Activated T-cell treated with anti-CD3 and anti-CD28 coated beads for 24 hours (primary cell): ENCODE data around the gene PPIA.

Source experiments
- DNase-seq: peaks from one replicate; pipeline ENCODE4 v3.0.0-alpha.2; 2020; ENCODE audit warnings: low read depth

The PPIA gene

DNA sequence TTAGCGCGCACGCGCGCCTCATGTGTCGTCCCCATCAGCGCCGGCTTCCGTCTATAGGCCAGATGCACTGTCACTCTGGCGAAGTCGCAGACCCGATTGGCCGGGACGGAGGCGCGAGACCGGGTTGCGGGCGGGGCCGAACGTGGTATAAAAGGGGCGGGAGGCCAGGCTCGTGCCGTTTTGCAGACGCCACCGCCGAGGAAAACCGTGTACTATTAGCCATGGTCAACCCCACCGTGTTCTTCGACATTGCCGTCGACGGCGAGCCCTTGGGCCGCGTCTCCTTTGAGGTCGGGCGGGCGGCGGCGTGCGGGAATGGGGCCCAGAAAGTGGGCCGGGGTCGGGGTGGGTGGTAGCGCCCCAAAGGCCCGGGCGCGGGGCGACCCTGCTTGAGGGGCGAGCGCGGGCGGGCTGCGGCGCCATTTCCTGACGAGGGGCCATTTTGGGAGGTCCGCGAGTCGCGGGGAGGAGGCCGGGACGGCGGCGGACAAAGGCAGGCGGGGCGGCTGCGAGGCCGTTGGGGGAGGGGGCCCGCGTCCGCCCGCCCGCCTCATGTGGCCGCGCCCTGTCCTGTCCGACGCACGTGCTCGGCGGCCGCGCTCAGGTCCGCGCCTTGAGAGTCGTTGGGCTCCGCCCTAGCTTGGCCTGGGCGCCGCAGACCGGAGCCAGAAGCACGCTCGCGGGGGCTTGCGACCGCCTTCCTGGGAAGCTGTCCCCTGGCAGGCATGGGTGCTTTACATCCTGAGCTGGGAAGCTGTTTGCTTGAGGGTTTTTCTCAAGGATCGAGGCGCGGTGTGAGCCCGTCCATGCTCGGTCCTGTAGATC is at the start of gene PPIA:
Gene PPIA, plus strand, starts transcription at position 178 of the 825 bp plus-strand sequence. Its CDS starts 44 bp downstream, at position 222.
- peak; percentile 98 for DNase-seq

DNA sequence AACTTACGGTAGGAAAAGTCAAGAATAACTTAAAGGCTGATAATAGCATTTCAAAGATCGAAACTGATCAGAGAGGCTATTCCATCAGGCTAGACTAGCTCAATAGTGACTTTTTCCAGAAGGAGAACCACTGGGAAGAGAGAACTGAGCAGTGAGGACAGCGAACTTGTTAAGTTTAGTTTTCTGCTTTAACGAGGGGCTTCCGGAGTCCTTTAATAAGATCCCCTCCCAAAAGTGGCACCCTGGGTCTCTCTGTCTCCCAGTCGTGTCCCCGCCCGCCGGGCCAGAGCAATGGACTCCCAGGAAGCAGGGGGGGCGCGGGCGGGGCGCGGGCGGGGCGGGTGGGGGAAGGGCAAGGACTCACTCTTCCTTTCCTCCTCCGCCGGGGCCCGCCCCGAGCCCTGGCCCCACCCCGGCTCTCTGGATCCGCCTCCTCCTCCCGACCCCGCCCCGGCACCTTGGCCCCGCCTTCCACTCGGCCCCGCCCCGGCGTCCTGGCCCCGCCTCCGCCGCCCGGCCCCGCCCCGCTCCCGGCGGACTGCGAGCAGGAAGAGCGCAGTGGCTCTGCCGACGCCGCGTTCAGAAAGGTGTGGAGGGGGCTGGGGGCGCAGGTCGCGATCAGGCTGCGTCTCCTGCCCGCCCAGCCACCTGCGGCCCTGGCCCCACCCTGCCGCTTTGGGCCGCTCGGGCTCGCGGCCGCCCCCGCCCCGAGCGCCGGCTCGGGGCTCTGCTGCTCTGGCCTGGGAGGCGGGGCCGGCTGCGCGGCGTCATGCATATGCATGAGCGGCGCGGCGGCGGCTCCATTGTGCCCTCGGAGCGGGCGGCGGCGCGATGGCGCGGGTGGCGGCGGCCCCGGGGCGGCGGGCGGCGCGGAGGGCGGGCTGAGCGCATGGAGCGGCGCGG is 48.2 kb upstream of the PPIA start, which contains the start of gene ZMIZ2:
Gene ZMIZ2, plus strand, starts transcription at position 803 of the 903 bp plus-strand sequence. CDS start 7,403 bp downstream, outside the sequence.
- peak; percentile 85 for DNase-seq

DNA sequence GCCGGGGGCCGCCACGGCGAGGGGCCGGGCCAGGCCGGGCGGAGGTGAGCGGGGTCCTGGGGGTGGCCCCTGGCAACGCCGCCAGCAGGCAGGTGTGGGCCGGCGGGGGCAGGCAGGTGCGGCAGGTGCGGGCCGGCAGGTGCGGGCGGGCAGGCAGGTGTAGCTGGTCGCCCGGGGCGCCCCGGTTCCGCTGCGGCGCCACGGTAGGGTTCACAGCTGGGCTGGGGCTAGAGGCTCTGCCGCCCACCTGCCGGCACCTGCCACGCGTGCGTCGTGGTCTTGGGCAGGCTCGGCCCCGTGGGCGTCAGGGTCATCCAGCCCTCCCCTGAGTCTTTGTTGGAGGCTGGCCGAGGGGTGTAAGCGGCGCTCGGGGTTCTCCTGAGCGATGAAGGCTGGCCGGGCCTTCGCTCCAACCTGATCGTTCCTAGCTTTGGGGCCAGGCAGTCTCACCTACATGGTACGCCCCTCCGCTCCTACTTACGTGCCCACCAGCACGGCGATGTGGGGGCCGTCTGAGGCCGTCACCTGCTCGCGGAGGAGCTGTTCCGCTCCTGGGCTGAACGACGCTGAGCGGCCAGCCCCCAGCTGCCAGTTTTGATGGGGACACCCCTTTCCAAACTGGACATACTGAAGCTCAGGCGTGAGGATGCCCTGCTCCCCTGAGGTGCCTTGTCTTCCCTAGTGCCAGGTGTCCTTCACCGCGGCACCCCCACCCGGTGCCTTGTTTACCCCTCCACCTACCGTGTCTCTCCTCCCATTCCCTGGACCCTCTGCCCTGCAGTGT is 47.3 kb upstream of the PPIA start:
- no peak for DNase-seq

DNA sequence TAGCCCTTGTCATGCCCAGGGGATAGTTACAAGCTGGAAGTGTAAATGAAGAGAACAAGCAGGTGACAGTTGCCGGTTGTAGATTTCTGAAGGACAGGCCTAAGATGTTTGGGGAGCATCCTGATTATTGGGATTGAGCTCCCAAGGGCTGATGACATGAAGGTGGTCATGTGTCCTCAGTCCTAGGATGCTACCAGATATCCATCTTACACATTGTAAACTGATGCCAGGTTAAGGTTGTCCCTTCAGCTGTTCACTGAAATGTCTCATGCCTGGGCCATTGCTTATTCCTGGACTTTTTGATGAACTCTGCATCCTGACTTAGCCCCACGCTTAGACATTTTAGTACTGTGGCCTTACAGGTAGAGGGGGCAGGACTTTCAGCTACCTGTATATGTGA is 46.5 kb upstream of the PPIA start:
- no peak for DNase-seq

DNA sequence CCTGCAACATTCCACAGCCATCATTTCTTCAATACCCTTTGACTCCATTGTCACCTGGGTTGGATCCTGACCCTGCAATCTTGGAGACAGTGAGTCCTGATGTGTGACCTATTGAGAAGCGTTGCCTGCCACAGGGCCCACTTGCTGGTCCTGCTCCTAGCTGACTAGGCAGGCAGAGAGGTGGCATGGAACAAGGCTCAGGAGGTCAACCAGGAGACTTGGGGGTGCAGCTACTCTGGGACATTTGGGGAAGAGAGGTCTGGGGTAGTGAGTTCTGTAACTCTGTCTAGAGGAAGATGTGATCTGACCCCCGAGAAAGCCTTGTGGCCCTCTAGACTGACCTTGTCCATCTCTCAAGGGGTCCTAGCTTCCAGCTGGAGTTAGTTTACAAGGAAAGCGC is 46.1 kb upstream of the PPIA start:
- DNase-seq, result no peak

DNA sequence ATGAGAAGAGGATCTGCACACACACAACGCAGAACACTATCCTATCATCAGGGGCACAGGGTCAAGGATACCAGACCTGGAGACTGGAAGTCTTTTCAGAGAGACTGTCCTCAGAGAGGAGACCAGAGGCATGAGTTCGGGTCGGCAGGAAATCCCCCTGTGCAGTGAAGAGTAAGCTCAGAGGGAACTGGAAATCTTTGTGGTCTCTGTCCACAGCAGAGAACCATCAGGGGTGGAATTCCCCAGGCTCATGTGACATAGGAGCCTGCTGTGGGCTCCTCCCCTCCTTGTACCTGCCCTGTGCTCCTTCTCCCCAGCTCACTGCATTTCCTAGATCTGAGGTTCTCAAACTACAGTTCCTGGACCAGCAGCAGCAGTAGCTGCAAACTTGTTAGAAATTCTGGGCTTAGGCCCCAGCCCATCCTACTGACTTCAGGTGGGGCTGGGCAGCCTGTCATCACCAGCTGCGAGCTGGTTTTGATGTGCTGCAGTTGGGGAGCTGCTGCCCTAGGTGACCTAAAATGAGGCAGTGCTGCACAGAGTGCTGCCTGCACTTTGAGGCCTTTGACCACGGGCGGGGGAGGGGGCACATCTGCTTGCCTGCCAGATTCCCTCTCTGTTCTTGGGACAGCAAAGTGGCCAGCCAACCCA is 45.4 kb upstream of the PPIA start:
- DNase-seq, result peak; percentile 39

DNA sequence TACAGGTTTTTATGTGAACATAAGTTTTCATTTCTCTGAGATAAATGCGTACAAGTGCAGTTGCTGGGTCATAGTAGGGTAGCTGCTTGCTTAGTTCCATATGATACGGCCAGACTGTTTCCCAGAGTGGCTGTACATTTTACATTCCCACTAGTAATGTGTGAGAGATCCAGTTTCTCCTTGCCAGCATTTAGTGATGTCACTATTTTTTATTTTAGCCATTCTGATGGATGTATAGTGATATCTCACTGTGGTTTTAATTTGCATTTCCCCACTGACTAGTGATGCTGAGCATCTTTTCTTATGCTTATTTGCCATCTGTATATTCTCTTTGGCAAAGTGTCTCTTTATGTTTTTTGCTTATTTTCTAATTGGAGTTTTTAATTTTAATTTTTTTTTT is 43.7 kb upstream of the PPIA start:
- no peak for DNase-seq

DNA sequence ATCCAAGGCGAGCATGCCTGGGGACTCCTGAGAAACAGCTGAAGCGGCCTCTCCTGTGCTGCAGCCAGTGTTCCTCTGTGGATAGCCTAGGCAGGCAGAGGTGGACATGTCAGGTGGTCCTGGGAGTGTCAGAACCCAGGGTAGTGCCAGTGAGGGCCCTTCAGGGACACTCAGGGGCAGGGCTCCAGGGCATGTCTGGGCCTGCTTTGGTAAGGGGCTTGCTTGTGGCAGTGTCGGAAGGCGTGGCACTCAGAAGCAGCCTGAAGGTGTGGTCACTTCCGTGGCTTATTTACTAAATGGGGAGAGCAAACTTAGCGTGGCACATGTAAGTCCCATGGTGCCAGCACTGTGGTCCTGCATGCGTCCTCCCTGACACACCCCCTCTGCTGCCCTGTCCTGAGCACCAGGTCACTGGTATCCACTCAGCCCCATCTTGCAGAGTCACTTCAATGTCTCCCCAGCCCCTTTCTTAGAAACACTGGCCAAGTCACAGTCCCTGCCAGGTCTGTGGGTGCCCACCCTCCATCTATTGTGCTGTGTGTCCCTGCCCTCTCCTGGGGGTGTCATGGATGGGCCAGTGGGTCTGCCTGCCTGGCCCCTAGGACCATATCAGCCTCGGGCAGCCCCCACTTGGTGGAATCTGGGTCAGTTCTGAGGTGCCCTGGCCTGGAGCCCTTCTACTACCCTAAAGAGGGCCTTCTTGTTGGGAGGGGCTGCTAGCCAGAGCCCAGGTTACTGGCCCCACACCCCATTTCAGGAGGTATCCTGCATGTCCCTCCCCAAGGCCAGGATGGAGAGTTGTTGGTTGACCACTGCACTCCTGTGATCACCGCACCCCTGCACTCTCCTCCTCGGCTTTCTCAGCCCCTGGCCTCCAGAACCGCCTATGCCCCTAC is 41.4 kb upstream of the PPIA start:
- DNase-seq, result no peak

DNA sequence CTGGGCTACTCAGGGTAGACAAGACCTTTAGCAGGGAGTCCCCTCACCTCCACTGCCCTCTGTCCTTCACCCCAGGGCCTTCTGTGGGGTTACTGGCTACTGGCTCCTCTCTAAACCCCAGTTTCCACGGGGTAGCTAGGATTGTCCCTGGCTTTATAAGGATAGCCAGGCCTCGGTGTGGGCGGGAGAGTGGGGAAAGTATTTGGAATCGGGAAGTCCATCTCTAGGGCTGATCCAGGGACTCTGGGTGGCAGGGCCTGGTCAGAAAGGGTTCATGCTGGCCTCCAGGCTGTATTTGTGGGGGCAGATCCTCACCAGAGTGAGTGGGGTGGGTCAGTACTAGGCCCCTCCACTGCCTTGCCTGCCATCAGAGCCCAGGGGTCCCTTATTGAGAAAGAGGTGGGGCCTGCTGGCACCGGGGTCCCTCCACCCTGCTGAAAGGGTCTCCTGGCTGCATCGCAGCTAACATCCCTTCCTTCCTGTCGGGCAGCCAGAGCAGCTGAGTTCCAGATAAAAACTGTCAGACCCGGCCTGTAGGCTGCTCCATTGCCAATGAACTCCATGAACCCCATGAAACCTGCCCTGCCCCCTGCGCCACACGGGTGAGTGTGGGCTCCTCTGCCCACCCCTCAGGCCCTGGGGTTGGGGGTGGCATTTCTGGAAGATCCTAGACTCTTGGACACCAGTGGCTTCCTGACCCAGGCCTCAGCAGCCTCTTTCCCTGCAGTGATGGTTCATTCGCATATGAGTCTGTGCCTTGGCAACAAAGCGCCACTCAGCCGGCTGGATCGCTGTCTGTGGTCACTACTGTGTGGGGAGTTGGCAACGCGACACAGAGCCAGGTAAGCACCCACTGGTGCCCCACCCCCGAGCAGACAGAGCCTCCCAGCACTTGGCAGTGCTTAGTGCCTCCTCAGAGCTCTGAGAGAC is 40.5 kb upstream of the PPIA start:
- DNase-seq, result no peak

DNA sequence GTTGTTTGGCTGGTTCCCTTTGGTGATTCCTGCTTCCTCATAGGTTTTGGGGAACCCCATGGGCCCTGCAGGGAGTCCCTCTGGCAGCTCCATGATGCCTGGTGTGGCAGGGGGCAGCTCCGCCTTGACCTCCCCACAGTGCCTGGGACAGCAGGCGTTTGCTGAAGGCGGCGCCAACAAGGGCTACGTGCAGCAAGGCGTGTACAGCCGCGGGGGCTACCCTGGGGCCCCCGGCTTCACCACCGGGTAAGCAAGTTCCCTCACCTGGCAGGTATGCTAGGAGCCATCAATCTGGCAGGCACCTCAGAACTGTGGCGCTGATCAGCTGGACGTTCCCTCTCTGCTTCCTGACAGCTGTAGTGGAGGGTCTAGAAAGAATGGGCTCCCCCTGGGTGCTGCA is 39.6 kb upstream of the PPIA start:
- DNase-seq, result no peak

DNA sequence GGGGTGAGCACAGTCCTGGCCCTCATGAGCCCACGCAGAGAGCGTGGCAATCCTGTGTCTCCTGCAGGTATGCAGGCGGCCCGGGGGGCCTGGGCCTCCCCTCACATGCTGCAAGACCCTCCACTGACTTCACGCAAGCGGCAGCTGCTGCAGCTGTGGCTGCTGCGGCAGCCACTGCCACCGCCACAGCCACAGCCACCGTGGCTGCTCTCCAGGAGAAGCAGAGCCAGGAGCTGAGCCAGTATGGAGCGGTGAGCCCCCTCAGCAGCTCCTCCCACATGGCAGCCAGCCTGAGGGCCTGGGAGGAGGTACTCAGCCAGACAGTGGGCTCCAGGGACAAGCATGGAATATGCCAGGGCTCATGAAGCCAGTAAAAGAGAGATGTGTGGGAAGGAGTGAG is 39.2 kb upstream of the PPIA start:
- no peak for DNase-seq

DNA sequence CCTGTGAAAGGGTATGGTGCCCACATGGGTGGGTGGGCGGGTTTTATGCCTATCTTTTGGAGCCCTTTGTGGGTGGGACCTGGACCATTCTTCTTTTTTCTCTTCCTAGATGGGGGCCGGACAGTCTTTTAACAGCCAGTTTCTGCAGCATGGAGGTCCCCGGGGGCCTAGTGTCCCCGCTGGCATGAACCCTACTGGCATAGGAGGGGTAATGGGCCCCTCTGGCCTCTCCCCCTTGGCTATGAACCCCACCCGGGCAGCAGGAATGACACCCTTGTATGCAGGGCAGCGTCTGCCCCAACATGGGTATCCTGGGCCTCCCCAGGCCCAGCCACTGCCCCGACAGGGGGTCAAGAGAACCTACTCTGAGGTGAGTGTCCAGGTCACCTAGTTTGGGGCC is 38.7 kb upstream of the PPIA start:
- DNase-seq, result no peak

DNA sequence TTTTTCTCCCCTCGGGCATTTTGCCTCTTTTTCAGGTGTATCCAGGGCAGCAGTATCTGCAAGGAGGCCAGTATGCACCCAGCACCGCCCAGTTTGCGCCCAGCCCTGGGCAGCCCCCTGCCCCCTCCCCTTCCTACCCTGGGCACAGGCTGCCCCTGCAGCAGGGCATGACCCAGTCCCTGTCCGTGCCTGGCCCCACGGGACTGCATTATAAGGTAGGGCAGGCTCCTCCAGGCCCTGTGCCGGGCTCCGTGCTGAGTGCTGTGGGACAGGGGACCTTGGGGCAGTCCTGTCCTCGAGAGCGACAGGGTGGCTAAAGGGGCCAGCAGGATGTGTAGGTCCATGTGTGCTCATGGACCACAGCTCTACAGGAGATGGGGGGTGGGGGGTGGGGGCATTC is 37.2 kb upstream of the PPIA start:
- DNase-seq, result no peak

DNA sequence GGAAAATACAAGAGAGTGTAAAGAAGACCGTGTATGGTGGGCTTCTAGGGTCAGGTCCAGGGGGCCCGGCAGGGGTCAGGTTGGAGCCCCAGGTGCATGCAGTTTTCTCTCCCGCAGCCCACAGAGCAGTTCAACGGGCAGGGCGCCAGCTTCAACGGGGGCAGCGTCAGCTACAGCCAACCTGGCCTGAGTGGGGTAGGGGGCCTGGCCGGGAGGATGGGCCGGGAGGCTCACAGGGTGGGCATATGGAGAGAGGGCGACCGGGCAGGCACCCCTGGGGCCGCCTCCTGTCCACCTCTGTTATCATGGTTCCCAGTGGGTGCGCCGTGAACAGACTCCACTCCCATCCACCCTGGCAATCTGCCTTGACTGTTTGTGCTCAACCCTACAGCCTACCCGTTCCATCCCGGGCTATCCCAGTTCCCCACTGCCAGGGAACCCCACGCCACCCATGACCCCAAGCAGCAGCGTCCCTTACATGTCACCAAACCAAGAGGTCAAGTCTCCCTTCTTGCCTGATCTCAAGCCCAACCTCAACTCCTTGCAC is 36.4 kb upstream of the PPIA start:
- DNase-seq, result no peak

DNA sequence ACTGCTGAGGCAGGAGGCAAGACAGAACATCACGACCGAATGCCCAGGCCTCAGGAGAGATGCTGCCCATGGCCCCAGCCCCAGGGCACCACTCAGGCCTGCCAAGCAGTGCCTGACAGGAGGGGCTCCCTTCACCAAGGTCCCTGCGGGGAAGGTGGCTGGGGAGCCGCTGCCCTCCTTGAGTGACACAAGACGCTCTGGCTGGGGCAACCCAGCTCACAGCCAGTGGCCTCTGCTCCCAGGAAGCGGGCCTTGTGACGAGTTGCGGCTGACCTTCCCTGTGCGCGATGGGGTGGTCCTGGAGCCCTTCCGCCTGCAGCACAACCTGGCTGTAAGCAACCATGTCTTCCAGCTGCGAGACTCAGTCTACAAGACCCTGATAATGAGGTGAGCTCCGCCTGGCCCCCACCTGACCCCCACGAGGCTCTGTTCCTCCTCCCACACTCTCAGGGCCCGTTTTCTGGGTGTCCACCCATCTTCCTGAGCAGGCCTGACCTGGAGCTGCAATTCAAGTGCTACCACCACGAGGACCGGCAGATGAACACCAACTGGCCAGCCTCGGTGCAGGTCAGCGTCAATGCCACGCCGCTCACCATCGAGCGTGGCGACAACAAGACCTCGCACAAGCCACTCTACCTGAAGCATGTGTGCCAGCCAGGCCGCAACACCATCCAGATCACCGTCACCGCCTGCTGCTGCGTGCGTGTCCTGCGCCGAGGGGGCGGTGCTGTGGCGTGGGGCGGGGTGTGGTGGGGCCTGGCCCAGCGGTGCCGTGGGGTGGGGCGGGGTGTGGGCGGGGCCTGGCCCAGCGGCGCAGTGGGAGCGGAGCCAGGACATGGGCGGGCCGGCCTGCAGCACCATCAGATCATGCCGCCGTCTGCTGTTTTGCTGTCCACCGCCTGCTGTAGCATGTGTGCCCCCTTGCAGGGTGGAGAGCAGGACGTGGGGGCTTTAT is 35.0 kb upstream of the PPIA start:
- DNase-seq, result no peak

DNA sequence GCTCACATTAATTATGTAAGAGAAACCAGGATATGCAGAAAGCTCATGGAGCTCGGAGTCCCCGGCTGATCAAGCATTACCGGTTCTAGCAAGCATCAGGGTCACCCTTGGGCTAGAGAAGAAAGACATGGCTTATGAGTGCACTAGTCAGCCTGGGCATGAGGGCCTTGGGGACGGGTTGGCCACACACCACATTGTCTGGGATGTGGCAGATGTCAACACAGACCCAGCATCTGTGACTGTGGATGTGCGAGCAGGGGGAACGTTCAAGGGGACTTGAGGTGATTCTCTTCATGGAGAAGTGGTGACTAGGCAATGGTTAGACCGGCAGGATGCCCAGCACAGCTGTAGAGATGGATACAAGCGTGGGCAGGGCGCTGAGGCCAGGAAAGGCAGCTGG is 34.2 kb upstream of the PPIA start:
- no peak for DNase-seq

DNA sequence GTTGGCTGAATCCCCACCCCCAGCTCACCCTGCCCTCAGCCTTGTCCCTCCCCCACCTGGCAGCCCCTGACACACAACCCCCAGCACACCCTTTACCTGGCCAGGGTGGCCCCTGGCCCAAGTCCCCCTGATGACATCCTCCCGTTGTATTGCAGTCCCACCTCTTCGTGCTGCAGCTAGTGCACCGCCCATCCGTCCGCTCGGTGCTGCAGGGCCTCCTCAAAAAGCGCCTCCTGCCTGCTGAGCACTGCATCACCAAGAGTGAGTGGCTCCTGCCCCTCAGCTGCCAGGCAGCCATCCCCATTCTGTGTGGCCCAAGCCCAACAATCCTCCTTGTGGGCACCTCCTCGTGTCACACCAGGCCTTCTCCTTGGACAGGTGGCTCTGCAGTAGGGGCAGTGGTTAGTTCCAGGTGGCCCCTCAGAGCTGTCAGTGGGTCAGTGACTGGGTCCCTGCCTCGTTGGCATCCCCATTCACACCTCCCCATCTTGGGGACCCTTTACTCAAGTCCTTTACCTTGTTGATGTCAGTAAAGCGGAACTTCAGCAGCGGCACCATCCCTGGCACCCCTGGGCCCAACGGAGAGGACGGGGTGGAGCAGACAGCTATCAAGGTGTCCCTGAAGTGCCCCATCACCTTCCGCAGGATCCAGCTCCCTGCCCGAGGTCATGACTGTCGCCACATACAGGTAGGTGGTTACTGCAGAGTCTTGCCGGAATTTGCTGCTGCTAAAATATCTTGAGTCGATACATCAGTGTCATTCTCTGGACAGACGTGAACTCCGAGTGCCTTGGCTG is 33.6 kb upstream of the PPIA start:
- no peak for DNase-seq
